Muscle layer of colon (tissue), 2 donors: ENCODE results near the gene USP17L10.
"Not testable (repeated sequence)": the region's sequence is repeated elsewhere in the genome, so short reads cannot be mapped to it uniquely, and the experiment has no call there.

ENCODE experiments used
- H3K27ac ChIP-seq: one replicate; pipeline ENCODE4 v1.7.0; 2013; ENCODE audit warnings: low read depth, mild to moderate bottlenecking, low read length, moderate library complexity
- H3K27me3 ChIP-seq, 2 donors: one replicate each; pipeline ENCODE4 v1.7.0; 2013; ENCODE audit warnings: low read length in 2 of 2, mild to moderate bottlenecking in 2 of 2; ENCODE audit not compliant: insufficient read depth in 2 of 2, control insufficient read depth in 1 of 2
- H3K36me3 ChIP-seq: one replicate; pipeline ENCODE4 v1.7.0; 2013; ENCODE audit warnings: mild to moderate bottlenecking, low read length; ENCODE audit not compliant: insufficient read depth
- H3K4me1 ChIP-seq: one replicate; pipeline ENCODE4 v1.7.0; 2013; ENCODE audit warnings: mild to moderate bottlenecking, low read length; ENCODE audit not compliant: insufficient read depth
- H3K4me3 ChIP-seq, 2 donors: one replicate each; pipeline ENCODE4 v1.7.0; 2013; ENCODE audit warnings: low read length in 2 of 2, low read depth in 1 of 2, mild to moderate bottlenecking in 1 of 2, moderate library complexity in 1 of 2
- H3K9ac ChIP-seq: one replicate; pipeline ENCODE4 v1.7.0; 2013; ENCODE audit warnings: low read length
- H3K9me3 ChIP-seq: one replicate; pipeline ENCODE4 v1.7.0; 2013; ENCODE audit warnings: mild to moderate bottlenecking, low read length
- donor health status: abdominal sarcoma.
- donor health status: Adenocarcinoma of cecum.

The USP17L10 gene

GRCh38 chr4:9210357-9210756 is at the start of gene USP17L10:
Gene USP17L10, plus strand, starts transcription at chr4:9210657. Its CDS starts 0 bp downstream, at chr4:9210657.
- not testable (repeated sequence) for H3K27ac ChIP-seq, H3K4me1 ChIP-seq, H3K36me3 ChIP-seq, H3K27me3 ChIP-seq, H3K9ac ChIP-seq, H3K4me3 ChIP-seq, H3K9me3 ChIP-seq

- not testable (repeated sequence) for H3K36me3 ChIP-seq, H3K27ac ChIP-seq, H3K9ac ChIP-seq, H3K27me3 ChIP-seq, H3K4me1 ChIP-seq, H3K9me3 ChIP-seq, H3K4me3 ChIP-seq
Observed at GRCh38 chr4:9165990-9166389, 44.5 kb upstream of the USP17L10 start.

- not testable (repeated sequence) for H3K4me1 ChIP-seq, H3K27ac ChIP-seq, H3K9me3 ChIP-seq, H3K9ac ChIP-seq, H3K27me3 ChIP-seq, H3K36me3 ChIP-seq, H3K4me3 ChIP-seq
Observed at GRCh38 chr4:9169791-9170459, 40.5 kb upstream of the USP17L10 start, which contains the start of gene FAM90A26. Gene FAM90A26, plus strand, starts transcription at chr4:9170409. Its CDS starts 2,764 bp downstream, at chr4:9173173.

GRCh38 chr4:9214701-9215100 is 4.2 kb downstream of the USP17L10 start:
- H3K4me3 ChIP-seq, H3K27me3 ChIP-seq, H3K4me1 ChIP-seq, H3K9ac ChIP-seq, H3K9me3 ChIP-seq, H3K36me3 ChIP-seq, H3K27ac ChIP-seq: not testable (repeated sequence)

GRCh38 chr4:9215105-9215504 is 4.6 kb downstream of the USP17L10 start, which contains the start of gene USP17L11:
Gene USP17L11, plus strand, starts transcription at chr4:9215405. Its CDS starts 0 bp downstream, at chr4:9215405.
- not testable (repeated sequence) for H3K9ac ChIP-seq, H3K27ac ChIP-seq, H3K4me1 ChIP-seq, H3K27me3 ChIP-seq, H3K9me3 ChIP-seq, H3K36me3 ChIP-seq, H3K4me3 ChIP-seq

GRCh38 chr4:9219852-9220251 is 9.4 kb downstream of the USP17L10 start, which contains the start of gene USP17L12:
Gene USP17L12, plus strand, starts transcription at chr4:9220152. Its CDS starts 0 bp downstream, at chr4:9220152.
- not testable (repeated sequence) for H3K4me1 ChIP-seq, H3K9ac ChIP-seq, H3K27ac ChIP-seq, H3K27me3 ChIP-seq, H3K36me3 ChIP-seq, H3K4me3 ChIP-seq, H3K9me3 ChIP-seq

- H3K9me3 ChIP-seq, H3K27me3 ChIP-seq, H3K4me1 ChIP-seq, H3K4me3 ChIP-seq, H3K9ac ChIP-seq, H3K27ac ChIP-seq, H3K36me3 ChIP-seq: not testable (repeated sequence)
Observed at GRCh38 chr4:9224596-9224995, 14.1 kb downstream of the USP17L10 start, which contains the start of gene USP17L13. Gene USP17L13, plus strand, starts transcription at chr4:9224896. Its CDS starts 0 bp downstream, at chr4:9224896.

GRCh38 chr4:9230249-9230648 is 19.8 kb downstream of the USP17L10 start:
- not testable (repeated sequence) for H3K9me3 ChIP-seq, H3K36me3 ChIP-seq, H3K27ac ChIP-seq, H3K4me3 ChIP-seq, H3K4me1 ChIP-seq, H3K9ac ChIP-seq, H3K27me3 ChIP-seq

GRCh38 chr4:9234085-9234484 is 23.6 kb downstream of the USP17L10 start, which contains the start of gene USP17L15:
Gene USP17L15, plus strand, starts transcription at chr4:9234385. Its CDS starts 0 bp downstream, at chr4:9234385.
- H3K27ac ChIP-seq, H3K36me3 ChIP-seq, H3K4me3 ChIP-seq, H3K27me3 ChIP-seq, H3K4me1 ChIP-seq, H3K9me3 ChIP-seq, H3K9ac ChIP-seq: not testable (repeated sequence)

GRCh38 chr4:9238461-9238860 is 28.0 kb downstream of the USP17L10 start:
- not testable (repeated sequence) for H3K36me3 ChIP-seq, H3K9ac ChIP-seq, H3K4me1 ChIP-seq, H3K4me3 ChIP-seq, H3K27ac ChIP-seq, H3K9me3 ChIP-seq, H3K27me3 ChIP-seq

- not testable (repeated sequence) for H3K9ac ChIP-seq, H3K4me3 ChIP-seq, H3K27me3 ChIP-seq, H3K36me3 ChIP-seq, H3K4me1 ChIP-seq, H3K9me3 ChIP-seq, H3K27ac ChIP-seq
Observed at GRCh38 chr4:9243579-9243978, 33.1 kb downstream of the USP17L10 start, which contains the start of gene USP17L17. Gene USP17L17, plus strand, starts transcription at chr4:9243879. Its CDS starts 0 bp downstream, at chr4:9243879.
